NCI-H748 (cell line): ENCODE data around the gene ARFGAP2.

Experiments
- DNase-seq: peaks from one replicate; lab custom pipeline; 2025; ENCODE audit not compliant: unreplicated experiment; lab: John Stamatoyannopoulos, UW

Gene ARFGAP2

DNA sequence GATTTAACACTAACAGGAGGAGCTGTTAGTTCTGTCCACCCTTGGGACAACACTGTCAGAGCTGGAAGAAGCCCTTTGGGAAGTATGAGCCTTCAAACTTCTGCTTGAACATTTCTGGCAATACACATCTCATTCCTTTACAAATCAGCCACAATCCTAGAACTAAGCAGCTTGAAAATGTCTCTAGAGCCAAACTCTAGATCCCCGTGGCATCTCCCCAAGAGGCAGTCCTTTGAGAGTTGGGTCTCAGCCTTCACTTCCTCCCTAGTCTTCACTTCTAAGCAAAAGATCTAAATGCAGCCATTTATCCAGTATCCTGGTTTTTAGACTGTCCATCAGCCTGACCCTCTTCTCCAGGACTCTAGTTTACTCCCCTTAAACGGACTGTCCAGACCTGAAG is 26.9 kb downstream of the ARFGAP2 start:
- DNase-seq, result no peak

DNA sequence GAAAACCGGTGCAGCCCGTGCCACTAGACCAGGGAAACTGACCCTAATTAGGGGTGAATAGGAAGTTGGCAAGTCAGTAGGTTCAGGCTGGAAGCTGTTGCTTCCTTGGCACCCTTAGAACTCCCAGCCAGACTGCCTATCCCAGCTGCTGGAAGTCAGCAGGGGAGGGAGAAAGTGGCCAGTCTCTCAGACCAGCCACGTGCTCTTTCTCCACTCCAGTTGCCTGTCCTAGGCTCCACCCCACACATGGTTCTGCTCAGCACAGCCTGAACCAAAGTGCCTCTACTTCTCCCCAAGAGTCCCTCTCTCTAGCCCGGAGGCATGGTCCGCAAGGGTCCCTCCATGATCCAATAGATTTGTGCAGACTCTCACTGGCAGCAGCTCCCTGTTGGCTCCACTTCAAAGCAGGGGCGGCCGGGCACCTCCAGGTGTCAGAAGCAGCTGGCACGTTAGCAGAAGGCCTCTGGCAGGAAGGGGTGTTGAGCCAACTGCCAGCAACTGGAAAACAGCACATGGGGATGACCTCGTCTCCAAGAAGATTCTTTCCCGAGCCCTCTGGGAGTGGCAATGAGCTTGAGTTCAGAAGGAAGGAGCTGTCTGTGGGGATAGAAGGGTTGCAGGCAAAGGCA is 27.7 kb downstream of the ARFGAP2 start:
- DNase-seq, result no peak

DNA sequence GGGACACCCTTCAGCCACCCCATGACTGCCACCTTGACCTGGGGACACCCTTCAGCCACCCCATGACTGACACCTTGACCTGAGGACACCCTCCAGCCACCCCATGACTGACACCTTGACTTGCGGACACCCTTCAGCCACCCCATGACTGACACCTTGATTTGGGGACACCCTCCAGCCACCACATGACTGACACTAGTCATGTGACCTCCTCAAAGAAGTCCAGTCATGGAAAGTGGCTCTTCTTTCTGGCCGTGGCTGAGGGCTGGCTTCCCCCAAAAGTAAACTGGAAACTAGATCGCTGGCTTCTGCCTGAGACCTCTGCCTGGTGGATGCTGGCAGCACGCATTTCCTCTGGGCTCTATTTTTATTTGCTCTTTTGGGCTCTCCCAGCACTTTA is 28.4 kb downstream of the ARFGAP2 start:
- DNase-seq, result no peak

DNA sequence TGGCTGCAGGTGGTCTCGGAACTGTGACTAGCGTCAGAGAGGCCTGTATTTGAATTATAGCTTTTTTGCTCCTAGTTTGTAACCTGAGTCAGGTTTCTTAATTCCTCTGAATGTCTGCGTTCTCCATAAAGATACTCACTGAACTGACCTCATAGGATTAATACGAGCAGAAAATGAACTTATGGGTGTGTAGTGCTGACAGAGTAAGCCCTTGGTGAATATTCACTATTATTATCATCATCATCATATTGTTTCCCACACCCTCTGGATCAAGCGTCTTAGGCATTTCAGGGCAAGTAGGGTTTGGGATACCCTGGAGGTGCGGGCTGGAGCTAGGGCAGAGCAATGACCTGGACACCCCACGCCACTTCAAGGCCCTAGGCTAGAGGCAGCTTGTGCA is 29.0 kb downstream of the ARFGAP2 start:
- DNase-seq, result no peak

DNA sequence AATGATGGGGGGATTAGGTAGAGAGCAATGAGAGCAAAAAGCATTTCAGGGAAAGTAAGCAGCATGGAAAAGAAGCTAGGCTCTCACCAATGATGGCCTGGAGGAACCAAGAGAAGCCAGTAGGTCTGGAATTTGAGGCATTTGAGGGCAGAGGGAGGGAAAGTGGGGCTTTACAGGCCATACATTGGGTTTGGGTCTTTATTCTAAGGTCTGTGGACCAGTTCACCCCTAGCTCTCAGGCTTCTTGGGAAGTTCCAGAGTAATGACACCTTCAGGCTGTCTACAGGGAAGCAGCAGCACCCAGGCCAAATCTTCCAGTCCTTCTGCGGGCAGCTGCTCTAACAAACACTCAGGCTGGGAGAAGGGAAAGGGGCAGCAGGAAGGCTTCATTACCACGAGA is 29.4 kb downstream of the ARFGAP2 start:
- no peak for DNase-seq

DNA sequence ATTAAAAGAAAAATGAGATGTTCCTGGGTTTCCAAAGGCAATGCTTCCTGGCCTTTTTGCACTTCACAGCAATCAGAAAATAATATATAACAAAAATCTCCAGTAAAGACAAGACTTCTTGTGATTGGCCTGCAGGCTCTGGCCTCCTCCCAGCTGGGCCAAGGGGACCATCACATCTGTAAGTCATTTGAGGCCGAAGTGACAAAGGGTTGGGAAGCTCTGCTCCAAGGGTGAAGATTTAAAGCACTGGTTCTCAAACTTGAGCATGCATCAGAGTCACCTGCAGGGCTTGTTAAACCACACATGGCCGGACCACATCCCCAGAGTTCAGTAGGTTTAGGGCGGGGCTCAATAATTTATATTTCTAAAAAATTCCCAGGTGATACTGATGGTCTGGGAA is 32.1 kb downstream of the ARFGAP2 start:
- no peak for DNase-seq

DNA sequence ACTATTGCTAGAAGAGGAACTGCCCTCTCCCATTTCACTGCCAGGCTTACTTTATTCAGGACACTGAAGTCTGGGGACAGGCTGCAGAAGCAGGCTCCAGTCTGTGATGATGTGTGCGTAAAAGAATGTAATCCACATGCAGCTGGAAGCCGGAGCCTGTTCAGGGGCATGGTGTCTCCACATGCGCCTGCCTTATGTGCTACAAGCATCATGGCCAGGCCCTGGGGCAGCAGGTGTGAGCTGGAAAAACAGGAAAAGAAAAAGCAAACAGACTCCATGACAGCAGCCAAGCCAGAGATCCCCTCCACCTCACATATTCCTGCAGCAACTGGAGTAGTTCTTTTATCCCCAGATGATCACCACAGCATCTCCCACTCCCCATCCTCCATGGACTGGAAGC is 33.4 kb downstream of the ARFGAP2 start:
- DNase-seq, result peak; percentile 88

DNA sequence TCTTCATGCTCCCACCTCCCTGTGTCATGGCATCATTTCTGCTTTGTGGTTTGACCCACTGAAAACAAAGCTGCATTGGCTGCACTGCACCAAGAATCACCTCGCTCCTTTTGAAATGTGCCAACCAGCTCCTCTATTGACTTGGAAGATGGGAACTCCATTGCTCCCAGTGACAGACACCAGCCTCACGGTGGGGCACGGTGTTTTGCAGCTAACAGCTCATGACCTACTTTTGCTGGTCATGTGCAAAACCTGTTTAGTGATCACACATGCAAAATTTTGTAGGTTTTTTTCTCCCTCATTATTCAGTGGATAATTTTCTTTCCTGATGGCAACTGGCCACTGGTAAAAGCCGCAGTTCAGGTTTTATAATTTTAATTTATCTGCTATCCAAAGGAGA is 36.8 kb downstream of the ARFGAP2 start:
- DNase-seq, result no peak

DNA sequence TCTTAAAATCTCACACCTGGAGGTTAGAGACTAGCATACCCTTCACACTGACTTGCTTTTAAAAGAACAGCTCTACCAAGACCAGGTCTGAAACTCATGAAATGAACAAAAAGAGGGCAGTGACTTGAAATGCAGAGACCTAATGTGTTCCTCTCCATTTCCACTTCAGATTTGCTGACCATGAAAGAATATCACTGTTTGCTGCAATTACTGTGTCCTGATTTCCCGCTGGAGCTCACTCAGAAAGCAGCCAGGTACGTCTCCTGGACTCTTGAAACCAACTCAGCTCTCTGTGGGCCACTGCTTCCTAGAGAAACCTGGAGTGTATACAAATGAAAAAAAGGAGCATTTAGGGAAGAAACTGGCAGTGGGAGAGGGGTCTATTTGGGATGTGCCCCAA is 39.2 kb downstream of the ARFGAP2 start:
- no peak for DNase-seq

DNA sequence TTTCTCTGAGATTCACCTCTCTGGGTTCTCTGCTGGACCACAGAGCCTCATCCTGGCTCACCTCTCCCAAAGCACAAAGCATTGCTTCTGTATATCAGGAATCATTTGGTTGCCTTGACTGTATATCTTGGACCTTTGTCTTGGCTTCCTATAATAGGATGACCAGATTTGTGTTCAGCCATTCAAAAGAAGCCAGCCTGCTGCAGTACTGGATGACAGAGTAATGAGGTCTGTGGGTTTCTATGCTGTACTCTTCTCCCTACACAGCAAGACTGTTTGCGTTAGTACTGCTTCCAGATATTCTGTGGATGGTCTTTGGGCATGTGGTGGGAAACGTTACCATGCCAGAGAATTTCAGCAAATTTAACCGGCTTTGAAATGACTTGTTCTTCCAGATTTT is 39.8 kb downstream of the ARFGAP2 start:
- DNase-seq, result no peak

DNA sequence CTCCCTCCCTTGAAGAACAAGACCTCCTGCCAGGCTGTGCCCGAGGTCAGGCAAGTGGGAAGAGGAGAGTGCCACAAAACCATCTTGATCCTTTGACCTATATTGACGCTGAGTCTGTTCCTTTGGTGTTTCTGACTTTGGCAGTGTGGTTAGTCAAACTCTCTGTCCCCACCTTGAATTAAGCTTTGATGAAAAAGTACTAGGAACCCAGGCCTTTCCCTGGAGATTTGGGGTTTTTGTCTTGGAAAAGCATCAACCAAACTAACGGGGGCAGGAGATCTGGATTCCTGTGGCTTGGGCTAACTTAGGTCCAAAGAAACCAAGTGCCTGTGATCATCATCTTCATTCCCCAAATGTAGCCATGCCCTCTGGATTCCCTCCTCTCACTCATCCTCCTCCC is 40.4 kb downstream of the ARFGAP2 start:
- DNase-seq, result no peak

DNA sequence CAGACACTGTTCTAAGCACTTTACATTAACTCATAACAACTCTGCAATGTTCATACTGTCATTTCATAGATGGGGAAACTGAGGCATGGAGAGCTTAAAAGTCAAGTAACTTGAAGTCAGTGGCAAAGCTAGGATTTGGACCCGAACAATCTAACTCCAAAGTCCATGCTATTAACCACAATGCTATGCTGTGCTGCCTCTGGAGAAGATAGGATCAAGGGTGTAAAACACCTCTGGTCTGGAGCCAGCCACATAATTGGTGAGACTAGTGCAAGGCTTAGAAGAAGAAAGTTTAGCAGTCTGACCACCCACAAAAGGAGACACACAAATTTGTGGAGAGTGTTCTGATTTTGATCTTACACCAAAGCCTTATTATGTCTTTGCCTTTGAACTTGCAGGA is 43.7 kb downstream of the ARFGAP2 start:
- no peak for DNase-seq

DNA sequence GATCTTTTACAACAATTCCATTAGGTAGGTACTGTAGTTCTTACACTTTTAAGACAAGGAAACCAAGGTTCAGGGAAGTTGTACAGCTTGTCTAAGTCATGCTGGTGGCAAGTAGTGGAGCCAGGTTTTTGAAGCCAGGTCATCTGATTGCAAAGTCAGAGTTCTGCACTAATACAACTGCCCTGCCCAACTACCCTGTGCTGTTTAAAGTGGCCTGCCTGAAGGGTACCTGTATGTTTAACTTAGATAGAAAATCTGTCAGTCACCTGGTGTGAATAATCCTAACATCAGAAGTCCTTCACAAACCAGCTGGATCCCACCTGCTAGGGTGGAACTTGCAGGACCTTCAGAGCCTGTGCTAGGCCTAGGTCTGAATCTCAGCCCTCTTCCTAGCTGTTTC is 44.2 kb downstream of the ARFGAP2 start:
- no peak for DNase-seq

DNA sequence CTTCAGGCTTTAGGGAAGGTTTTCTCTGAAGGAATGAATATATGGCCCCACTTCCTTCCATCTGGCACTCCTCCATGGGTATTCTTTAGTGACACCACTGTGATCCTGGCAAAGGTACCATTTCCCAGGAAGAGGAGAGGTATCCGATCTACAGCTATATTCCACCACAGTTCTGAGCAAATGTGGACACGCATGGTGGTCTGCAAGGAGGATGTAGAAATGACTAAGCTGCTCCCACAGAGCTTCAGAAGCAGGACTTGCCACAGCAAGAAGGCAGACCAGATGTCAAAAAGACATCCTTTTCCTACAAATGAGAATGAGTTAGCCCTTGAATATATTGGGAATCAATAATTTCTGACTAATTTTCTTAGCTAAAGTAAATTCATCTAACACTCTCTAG is 45.5 kb downstream of the ARFGAP2 start:
- DNase-seq, result no peak

DNA sequence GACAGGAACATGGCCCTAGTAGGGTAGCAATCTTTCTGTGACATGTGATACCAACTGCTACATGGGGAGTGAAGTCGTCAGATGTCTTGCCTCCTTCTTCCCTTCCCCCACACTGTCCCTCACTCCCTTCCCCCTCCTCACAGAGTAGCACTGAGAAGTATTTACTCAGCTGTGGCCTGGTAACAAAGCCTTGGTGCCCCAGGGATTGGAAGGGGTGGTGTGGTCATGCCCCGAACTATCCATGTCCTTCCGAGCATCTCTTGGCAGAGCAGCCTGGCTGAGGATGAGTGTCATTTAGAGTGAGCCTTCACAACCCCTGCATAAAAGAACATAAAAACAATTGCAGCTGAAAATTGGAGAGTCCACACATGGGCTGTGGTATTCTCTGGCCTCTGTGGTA is 46.1 kb downstream of the ARFGAP2 start:
- DNase-seq, result peak; percentile 93

DNA sequence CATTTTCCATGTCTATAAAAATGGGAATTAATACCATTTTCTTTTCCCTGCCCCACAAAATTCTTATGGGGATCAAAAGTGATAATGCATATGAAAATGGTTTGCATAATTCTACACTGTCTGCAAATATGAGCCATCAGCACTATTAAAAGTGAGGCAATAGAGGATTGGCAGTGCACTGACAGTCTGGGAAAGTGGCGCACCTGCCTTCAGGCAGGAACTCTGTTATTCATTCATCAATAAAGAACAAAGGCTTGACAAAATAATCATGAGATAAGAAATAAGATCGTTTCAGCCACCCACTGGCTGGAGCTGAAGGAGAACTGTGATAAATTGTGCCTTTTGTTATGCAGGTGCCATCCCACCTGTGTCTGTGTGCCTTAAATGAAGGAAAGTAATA is 49.5 kb downstream of the ARFGAP2 start:
- peak; percentile 86 for DNase-seq

DNA sequence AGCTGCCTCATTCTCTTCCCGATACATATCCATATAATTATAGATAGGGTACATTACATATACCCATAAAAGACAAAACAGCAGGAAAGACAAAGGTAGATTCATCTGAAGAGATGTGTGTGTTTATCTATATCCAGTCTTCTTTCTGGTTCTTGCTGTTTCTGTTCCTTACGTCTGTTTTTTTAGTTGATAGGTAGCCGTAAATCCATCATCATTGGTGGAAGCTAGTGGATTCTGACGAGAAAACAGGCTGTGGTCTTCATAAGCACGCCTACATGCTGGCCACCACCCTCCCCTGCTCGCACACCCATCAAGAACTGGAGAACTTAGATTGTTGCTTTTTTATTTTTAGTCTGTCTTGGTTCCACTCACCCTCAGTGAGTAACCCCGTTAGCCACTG is 51.6 kb downstream of the ARFGAP2 start:
- DNase-seq, result no peak

DNA sequence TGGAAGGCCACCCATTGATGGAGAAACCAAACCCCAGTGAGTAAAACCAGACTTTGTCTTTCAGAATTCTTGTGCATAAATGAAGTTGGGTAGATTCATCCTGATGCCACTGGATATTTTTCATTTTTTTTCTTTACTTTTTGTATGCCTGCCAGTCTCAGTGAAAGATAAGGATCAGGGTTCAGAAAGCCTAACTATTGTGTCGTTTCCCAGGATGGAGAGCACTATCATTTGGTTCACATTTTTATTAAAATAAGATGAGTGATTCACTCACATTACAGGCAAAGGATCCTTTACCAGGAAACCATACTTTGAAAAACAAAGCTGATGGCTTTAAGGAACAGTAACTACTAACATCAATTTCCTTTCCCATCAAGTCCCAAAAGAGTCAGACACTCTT is 52.0 kb downstream of the ARFGAP2 start:
- DNase-seq, result no peak

DNA sequence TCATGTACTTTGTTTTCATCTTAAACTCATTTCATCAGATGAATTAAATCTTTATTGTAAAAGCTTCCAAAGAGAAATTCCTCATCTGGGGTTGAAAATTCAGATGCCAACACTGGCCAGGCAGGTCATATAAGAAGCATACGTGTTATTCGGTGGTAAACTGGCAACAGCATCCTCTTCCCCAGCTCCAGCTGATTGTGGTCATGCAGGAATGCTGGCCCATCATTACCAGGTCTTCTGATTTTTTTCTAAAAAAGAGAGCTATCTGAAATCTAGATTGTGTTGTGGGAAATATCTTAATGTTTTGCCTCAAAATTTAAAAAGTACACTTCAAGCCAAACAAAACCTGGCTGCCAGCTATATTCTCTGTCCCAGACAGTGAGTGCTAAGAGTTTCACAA is 53.6 kb downstream of the ARFGAP2 start:
- DNase-seq, result no peak

DNA sequence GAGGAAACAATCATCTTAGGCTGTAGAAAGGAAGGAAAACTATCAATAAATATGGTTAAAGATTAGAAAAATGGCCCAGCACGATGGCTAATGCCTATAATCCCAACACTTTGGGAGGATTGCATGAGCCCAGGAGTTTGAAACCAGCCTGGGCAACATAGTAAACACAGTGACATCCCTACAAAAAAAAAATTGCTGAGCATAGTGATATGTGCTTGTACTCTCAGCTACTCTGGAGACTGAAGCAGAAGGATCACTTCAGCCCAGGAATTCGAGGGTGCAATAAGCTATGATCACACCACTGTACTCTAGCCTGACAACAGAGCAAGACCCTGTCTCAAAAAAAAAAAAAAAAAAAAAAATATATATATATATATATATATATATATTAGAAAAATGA is 54.9 kb downstream of the ARFGAP2 start:
- DNase-seq, result no peak

DNA sequence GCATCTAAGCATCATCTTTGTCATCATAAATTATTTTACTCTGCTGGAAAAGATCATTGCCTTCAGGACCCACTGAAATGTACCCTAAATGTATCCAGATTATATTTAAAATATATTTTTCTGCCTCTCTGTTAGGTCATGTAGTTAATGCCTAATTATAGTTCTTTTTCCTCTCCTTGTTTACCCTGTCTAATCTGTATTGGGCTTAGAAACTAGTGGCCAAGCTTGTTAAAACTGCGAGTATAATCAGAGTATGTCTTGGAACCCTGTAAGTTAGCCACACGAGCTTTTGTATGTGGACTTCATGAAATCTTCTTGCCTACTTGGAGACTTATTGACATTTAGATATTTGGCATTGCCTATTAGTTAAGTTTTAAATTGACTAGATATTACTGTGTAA is 55.6 kb downstream of the ARFGAP2 start:
- no peak for DNase-seq

DNA sequence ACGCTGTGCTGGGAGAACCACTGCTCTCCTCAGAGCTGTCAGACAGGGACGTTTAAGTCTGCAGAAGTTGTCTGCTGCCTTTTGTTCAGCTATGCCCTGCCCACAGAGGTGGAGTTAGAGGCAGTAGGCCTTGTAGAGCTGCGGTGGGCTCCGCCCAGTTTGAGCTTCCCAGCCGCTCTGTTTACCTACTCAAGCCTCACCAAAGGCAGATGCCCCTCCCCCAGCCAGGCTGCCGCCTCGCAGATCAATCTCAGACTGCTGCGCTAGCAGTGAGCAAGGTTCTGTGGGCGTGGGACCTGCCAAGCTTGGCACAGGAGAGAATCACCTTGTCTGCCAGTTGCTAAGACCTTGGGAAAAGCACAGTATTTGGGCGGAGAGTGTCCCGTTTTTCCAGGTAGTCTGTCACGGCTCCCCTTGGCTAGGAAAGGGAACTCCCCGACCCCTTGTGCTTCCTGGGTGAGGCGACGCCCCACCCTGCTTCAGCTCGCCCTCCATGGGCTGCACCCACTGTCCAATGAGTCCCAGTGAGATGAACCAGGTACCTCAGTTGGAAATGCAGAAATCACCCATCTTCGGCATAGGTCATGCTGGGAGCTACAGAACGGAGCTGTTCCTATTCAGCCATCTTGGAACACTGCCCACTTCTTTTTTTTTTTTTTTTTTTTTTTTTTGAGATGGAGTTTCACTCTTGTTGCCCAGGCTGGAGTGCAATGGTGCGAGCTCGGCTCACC is 57.6 kb downstream of the ARFGAP2 start:
- DNase-seq, result peak; percentile 98
